Measurements from ENCODE around the gene MIR17HG.
"Not testable (repeated sequence)": the region's sequence is repeated elsewhere in the genome, so short reads cannot be mapped to it uniquely, and the experiment has no call there.

GRCh38 chr13:91320990-91321389 lies 26.5 kb upstream of the MIR17HG start:
- TF ChIP-seq CTCF (IDR thresholded peaks at IDR 0.05; ENCODE audit: insufficient read depth, low read length, poor library complexity, severe bottlenecking); EZH2phosphoT487 (conservative IDR thresholded peaks at IDR 0.05; ENCODE audit: low read length): not testable (repeated sequence)

Data from SU-DHL-6 (cell line).